Tibial artery (tissue), 4 donors: Measurements from ENCODE around the gene DZIP1.

Experiments used
- DNase-seq, 2 donors: peaks; one replicate each; pipeline ENCODE4 v3.0.0-alpha.2; 2019
- H3K27ac ChIP-seq, 2 donors: fragments of 200-600 bp; sonication (generic) in 1 of 2; 1 replicate in 1 of 2; 2 replicates in 1 of 2; pipeline ENCODE4 v1.5.1; 2018 to 2019; ENCODE audit warnings: mild to moderate bottlenecking in 1 of 2
- H3K27me3 ChIP-seq, 2 donors: fragments of 200-600 bp; sonication (generic) in 1 of 2; one replicate each; pipeline versions ENCODE4 v1.5.1 to v1.6.0; 2016 to 2019
- H3K36me3 ChIP-seq, 3 donors: fragments of 200-600 bp; sonication (generic) in 2 of 3; one replicate each; pipeline ENCODE4 v1.5.1; 2016 to 2019; ENCODE audit warnings: mild to moderate bottlenecking in 2 of 3
- H3K4me1 ChIP-seq, 4 donors: fragments of 200-600 bp; sonication (generic) in 2 of 4; 1 replicate in 3 of 4; 2 replicates in 1 of 4; pipeline ENCODE4 v1.5.1; 2016 to 2019
- H3K4me3 ChIP-seq, 2 donors: fragments of 200-600 bp; sonication (generic) in 1 of 2; 1 replicate in 1 of 2; 2 replicates in 1 of 2; pipeline ENCODE4 v1.5.1; 2018 to 2019; ENCODE audit warnings: mild to moderate bottlenecking in 2 of 2
- H3K9me3 ChIP-seq, 3 donors: fragments of 200-600 bp; sonication (generic) in 1 of 3; one replicate each; pipeline ENCODE4 v1.5.1; 2016 to 2019
- intact Hi-C: fragments of 100-400 bp; cut with DNase I; formaldehyde crosslinking; loops from one replicate; pipeline ENCODE4 v1.15.0; 2023; ENCODE audit warnings: low total_unique reads
- TF ChIP-seq, protein P1 (sequence below), 2 experiments: fragments of 200-600 bp in 1 of 2; fragments of 450-650 bp in 1 of 2; IDR thresholded peaks; one replicate each; pipeline ENCODE4 v1.5.1; 2017 to 2019; ENCODE audit warnings: antibody characterized with exemption in 2 of 2, mild to moderate bottlenecking in 1 of 2, moderate library complexity in 1 of 2

Gene DZIP1

DNA sequence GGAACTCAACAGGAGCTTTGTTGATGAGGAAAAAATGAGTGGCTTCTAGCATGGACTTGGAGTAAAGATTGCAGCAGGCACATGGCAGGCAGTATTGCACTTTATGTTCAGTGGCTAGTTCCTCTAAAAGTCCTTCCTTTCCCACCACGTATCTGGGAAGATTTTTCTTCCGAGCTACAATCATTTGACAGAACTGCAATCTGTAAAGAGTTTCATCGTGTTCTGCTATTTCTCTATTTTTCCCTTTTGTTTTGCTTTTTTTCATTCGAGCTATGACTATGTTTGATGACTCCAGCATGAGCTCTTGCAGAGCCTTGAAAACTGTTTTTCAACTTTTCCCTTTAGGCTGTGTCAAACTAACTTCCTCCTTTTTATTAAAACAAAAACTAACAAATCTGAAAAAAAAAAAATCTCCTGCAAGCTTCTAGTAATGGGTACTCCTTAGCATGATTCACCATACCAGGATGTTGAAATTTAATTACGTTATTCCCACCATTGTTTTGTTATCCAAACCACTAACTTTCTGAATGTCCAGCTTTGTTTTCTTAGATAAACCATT is 79.7 kb downstream of the DZIP1 start:
- Histone ChIP-seq H3K27me3 (peaks cover 0 to 4% of the 10 kb centered on the region in 2 donors), H3K36me3 (no peaks in the 10 kb centered on the region), H3K4me1 (no peaks in the 10 kb centered on the region), H3K4me3 (no peak overlapping the region), H3K9me3 (no peaks in the 10 kb centered on the region), H3K27ac (no peak overlapping the region)
- intact Hi-C loops = no loop called here
- TF ChIP-seq, protein P1, sequence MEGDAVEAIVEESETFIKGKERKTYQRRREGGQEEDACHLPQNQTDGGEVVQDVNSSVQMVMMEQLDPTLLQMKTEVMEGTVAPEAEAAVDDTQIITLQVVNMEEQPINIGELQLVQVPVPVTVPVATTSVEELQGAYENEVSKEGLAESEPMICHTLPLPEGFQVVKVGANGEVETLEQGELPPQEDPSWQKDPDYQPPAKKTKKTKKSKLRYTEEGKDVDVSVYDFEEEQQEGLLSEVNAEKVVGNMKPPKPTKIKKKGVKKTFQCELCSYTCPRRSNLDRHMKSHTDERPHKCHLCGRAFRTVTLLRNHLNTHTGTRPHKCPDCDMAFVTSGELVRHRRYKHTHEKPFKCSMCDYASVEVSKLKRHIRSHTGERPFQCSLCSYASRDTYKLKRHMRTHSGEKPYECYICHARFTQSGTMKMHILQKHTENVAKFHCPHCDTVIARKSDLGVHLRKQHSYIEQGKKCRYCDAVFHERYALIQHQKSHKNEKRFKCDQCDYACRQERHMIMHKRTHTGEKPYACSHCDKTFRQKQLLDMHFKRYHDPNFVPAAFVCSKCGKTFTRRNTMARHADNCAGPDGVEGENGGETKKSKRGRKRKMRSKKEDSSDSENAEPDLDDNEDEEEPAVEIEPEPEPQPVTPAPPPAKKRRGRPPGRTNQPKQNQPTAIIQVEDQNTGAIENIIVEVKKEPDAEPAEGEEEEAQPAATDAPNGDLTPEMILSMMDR (IDR thresholded peaks at IDR 0.05) = no peak
- DNase-seq = no peak

DNA sequence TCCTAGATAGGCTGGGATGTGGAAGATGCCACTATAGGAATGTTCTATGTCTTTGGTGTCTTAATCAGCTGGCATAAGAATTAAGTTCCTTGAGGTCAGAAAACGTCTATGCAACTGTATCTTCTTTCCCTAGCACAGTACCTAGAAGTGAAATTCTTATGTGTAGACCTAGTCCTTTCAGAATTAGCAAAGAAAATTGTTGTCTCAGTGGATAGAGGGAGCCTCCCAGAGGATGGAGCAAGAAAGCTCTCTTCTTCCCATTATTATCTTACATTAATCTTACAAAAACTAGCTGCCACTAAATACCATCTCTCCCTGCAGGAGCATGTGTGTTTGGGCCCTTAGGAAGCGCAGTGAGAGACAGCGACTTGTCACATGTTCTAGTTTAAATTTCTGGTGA is 80.4 kb downstream of the DZIP1 start:
- no peak for DNase-seq
- intact Hi-C loops = no loop called here
- no peak overlapping the region for H3K27ac ChIP-seq
- no peaks in the 10 kb centered on the region for H3K4me1 ChIP-seq
- TF ChIP-seq, protein P1 (IDR thresholded peaks at IDR 0.05) = no peak
- peaks cover 0 to 4% of the 10 kb centered on the region in 2 donors for H3K27me3 ChIP-seq
- no peak overlapping the region for H3K4me3 ChIP-seq
- H3K36me3 ChIP-seq = no peaks in the 10 kb centered on the region
- H3K9me3 ChIP-seq = no peaks in the 10 kb centered on the region

DNA sequence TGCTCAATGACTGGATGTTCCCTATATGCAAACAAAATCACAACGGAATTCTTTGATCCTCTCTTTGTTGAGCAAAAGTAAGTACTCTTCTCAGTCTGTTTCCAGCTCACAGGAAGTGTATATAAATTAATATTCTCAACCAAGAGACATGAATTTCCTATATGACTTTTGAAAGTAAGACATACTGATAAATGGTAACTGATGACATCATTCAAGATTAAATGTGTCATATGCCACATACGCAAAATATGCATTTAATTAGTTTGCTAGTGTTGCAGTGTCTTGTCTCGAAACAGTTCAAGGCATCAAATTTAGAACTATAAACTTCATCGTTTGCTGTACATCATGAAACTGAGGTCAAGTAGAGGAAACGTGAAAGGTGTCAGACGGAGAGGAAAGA is 84.1 kb downstream of the DZIP1 start:
- Histone ChIP-seq H3K27me3 (peaks cover 0 to 5% of the 10 kb centered on the region in 2 donors), H3K4me1 (no peaks in the 10 kb centered on the region), H3K9me3 (no peaks in the 10 kb centered on the region), H3K4me3 (no peak overlapping the region), H3K27ac (no peak overlapping the region), H3K36me3 (no peaks in the 10 kb centered on the region)
- TF ChIP-seq, protein P1 (IDR thresholded peaks at IDR 0.05) = no peak
- no peak for DNase-seq
- intact Hi-C loops = no loop called here

DNA sequence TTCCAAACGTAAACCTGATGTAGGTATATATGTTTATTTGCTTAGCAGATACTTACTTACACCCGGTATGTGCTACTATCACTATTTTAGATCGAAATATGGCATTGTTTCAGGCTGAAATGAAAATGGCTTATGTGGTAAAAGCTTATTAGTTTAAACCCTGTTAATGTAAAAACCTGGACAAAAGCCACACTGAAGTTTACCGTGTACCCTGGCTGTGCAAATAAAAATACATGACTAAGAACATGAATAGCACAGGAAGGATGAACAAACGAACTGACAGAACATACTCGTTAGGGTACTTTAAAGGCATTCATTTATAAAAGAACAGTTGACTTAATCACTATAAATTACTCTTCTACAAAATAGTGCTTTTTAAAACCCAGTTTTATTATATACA is 85.4 kb downstream of the DZIP1 start:
- H3K36me3 ChIP-seq = no peaks in the 10 kb centered on the region
- peaks cover 0 to 9% of the 10 kb centered on the region in 2 donors for H3K27me3 ChIP-seq
- no peak overlapping the region for H3K4me3 ChIP-seq
- TF ChIP-seq, protein P1 (IDR thresholded peaks at IDR 0.05) = no peak
- intact Hi-C loops = no loop called here
- H3K27ac ChIP-seq = no peak overlapping the region
- no peak for DNase-seq
- H3K9me3 ChIP-seq = no peaks in the 10 kb centered on the region
- no peaks in the 10 kb centered on the region for H3K4me1 ChIP-seq

DNA sequence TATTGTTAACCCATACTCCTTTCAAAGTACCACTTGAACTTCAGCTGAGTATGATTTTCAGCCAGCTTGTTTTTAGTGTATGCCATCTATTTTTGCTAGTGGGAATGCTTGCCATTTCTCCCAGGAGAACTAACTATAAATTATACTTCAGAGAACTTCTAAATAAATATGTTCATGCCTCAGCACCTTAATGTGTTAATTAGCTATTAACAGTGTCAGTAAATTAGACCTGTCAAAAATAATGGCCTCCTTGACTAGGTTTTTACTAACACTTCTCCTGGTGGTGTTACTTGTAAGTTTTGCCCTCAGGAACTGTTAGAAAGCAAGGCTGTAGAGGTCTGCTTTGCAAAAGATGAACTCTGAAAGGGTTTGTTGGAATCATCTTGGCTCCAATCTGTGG is 87.5 kb downstream of the DZIP1 start:
- H3K36me3 ChIP-seq = no peaks in the 10 kb centered on the region
- no peak for DNase-seq
- intact Hi-C loops = no loop called here
- peaks cover 0 to 30% of the 10 kb centered on the region in 2 donors for H3K27me3 ChIP-seq
- H3K4me1 ChIP-seq = peaks cover 0 to 15% (median 8%) of the 10 kb centered on the region in 4 donors
- no peak overlapping the region for H3K27ac ChIP-seq
- no peak overlapping the region for H3K4me3 ChIP-seq
- H3K9me3 ChIP-seq = no peaks in the 10 kb centered on the region
- TF ChIP-seq, protein P1 (IDR thresholded peaks at IDR 0.05) = no peak
